ENCODE data around the gene RIC3. TPM values are rescaled to one million over a fixed set of nuclear protein-coding genes. Genes with fewer than 3 reads are reported as not detected.

RIC3 gene
- total RNA-seq, 1 experiment from 2014 or later: 23.7 TPM

- Histone ChIP-seq H3K23me2 (ENCODE audit: insufficient read length, low read depth, low read length, poor library complexity, severe bottlenecking) (no peaks in the 10 kb centered on the region), H4K20me1 (ENCODE audit: control insufficient read depth, insufficient read depth, insufficient read length) (no peaks in the 10 kb centered on the region), H4K91ac (ENCODE audit: insufficient read length, low read depth, low read length) (no peak overlapping the region), H3K27ac (ENCODE audit: insufficient read length, low read depth, low read length) (no peak overlapping the region), H3K23ac (ENCODE audit: insufficient read length, low read depth, low read length) (no peak overlapping the region), H3K79me2 (ENCODE audit: insufficient read depth, low read length) (no peaks in the 10 kb centered on the region), H3K9me3 (ENCODE audit: control insufficient read depth, low read depth, low read length) (no peaks in the 10 kb centered on the region), H2BK5ac (ENCODE audit: insufficient read length, low read length) (no peak overlapping the region), H2BK12ac (ENCODE audit: insufficient read length, low read depth, low read length) (no peak overlapping the region), H2BK120ac (ENCODE audit: low read depth, low read length, poor library complexity, severe bottlenecking) (no peak overlapping the region), H3K27me3 (ENCODE audit: insufficient read depth, low read length) (no peaks in the 10 kb centered on the region), H3K4me1 (ENCODE audit: insufficient read depth, low read length) (peaks cover 2% of the 10 kb centered on the region; the same call in 1 of the 2 replicates), H2BK20ac (ENCODE audit: low read depth, low read length, poor library complexity, severe bottlenecking) (no peak overlapping the region), H3K56ac (ENCODE audit: insufficient read length, low read depth, low read length) (no peak overlapping the region), H3K9ac (ENCODE audit: extremely low read depth, insufficient read length, low read length) (no peak overlapping the region), H2AFZ (ENCODE audit: low read length) (no peak overlapping the region), H3K4me2 (ENCODE audit: insufficient read depth, insufficient read length, low read length) (no peak overlapping the region), H2AK5ac (ENCODE audit: insufficient read length, low read length) (no peak overlapping the region), H3K4ac (ENCODE audit: low read depth, low read length) (no peak overlapping the region), H4K5ac (ENCODE audit: insufficient read length, low read depth, low read length) (no peak overlapping the region), H4K8ac (replicated peaks; ENCODE audit: insufficient read length, low read depth, low read length) (no peak overlapping the region), H3K79me1 (ENCODE audit: insufficient read depth, low read depth, low read length, poor library complexity, severe bottlenecking) (no peaks in the 10 kb centered on the region), H3T11ph (ENCODE audit: low read length) (no peak overlapping the region), H3K18ac (ENCODE audit: insufficient read length, low read depth, low read length) (no peak overlapping the region), H3K14ac (ENCODE audit: insufficient read depth, low read length) (peak overlapping the region; percentile 18; the same call in 1 of the 2 replicates), H2BK15ac (ENCODE audit: low read depth, low read length) (no peak overlapping the region)
- DNase-seq: no peak
- Mint-ChIP-seq H3K9me3 (no peaks in the 10 kb centered on the region), H3K4me3 (no peak overlapping the region), H3K36me3 (ENCODE audit: insufficient read depth in 1 of 3, low read depth in 3 of 3) (no peaks in the 10 kb centered on the region), H3K27me3 (ENCODE audit: low read depth) (peaks cover 30% of the 10 kb centered on the region), H3K27ac (peak overlapping the region in 1 of 3 experiments; percentile 2; a peak in 2 of 7 replicates), H3K4me1 (peaks cover 23 to 31% of the 10 kb centered on the region in 2 experiments)
- no CpG with 5 or more reads among the region's 10 CpGs for WGBS (ENCODE audit: extremely low coverage, insufficient read length, low lambda C conversion rate)
- no peak for TF ChIP-seq CTCF (conservative IDR thresholded peaks at IDR 0.05)
Measured at GRCh38 chr11:8066911-8067455, 101.8 kb downstream of the RIC3 start.

Data from H9 (cell line).